HepG2 (cell line): ENCODE measurements around the gene C20orf144. TPM values are rescaled to one million over a fixed set of nuclear protein-coding genes. Genes with fewer than 3 reads are reported as not detected.

Source experiments
- ATAC-seq: fragments of 200-7000 bp; cut with Tn5 transposase; 3 replicates; pipeline ENCODE4 v1.9.1; 2020; ENCODE audit warnings: mild to moderate bottlenecking, moderate library complexity
- BruUV-seq: library from RNA; stranded (reverse); fragments of 400-500 nt; replicated peaks from 2 replicates; lab custom pipeline; 2021; lab: Mats Ljungman, UMichigan
- CTCF ChIA-PET: fragments of 300-600 bp; formaldehyde crosslinking; extraction: SDS; loops from one replicate; lab custom pipeline; 2021; ENCODE audit warnings: low total read pairs, inconsistent platforms, low intra/inter-chr PET ratio; lab: Yijun Ruan, JAX
- POLR2A ChIA-PET: fragments of 350-600 bp; sonication (Branson Sonifier 250); formaldehyde crosslinking; loops from one replicate; lab custom pipeline; 2020; ENCODE audit warnings: antibody characterized with exemption, inconsistent platforms; lab: Yijun Ruan, JAX
- DNase-seq: peaks from one replicate; pipeline ENCODE4 v3.0.0-alpha.2; 2015; ENCODE audit warnings: low spot score
- FAIRE-seq: peaks from 3 replicates; lab custom pipeline; 2011; peaks lifted over from hg19 to GRCh38; lab: Jason Lieb, UNC
- H2AFZ ChIP-seq: one replicate; pipeline ENCODE4 v1.6.1; 2011; ENCODE audit warnings: low read length, inconsistent platforms
- H3K27ac ChIP-seq: fragments of 300-600 bp; 3 replicates; pipeline ENCODE4 v1.8.0; 2011; ENCODE audit warnings: mixed run types, mild to moderate bottlenecking, mixed read lengths, low read length, inconsistent platforms; ENCODE audit not compliant: insufficient read depth; ENCODE audit errors: extremely low read length
- H3K27me3 ChIP-seq, 2 experiments: fragments of 200-600 bp in 1 of 2; 2 replicates in 1 of 2; 3 replicates in 1 of 2; pipeline versions ENCODE4 v1.6.0 to v1.8.0; 2011; ENCODE audit warnings: low read length in 2 of 2, mild to moderate bottlenecking in 2 of 2, moderate library complexity in 2 of 2, inconsistent platforms in 1 of 2; ENCODE audit not compliant: insufficient read depth in 2 of 2, control insufficient read depth in 1 of 2
- H3K36me3 ChIP-seq, 2 experiments: fragments of 200-600 bp in 1 of 2; replicated peaks in 1 of 2; 2 replicates in 1 of 2; 3 replicates in 1 of 2; pipeline versions ENCODE4 v1.5.1 to v1.8.0; 2011; ENCODE audit warnings: low read length in 2 of 2, inconsistent platforms in 1 of 2; ENCODE audit not compliant: insufficient read depth in 2 of 2, control insufficient read depth in 1 of 2
- H3K4me1 ChIP-seq: 2 replicates; pipeline ENCODE4 v1.5.1; 2012; ENCODE audit warnings: low read length, inconsistent platforms; ENCODE audit not compliant: insufficient read depth
- H3K4me2 ChIP-seq: 2 replicates; pipeline ENCODE4 v1.6.0; 2011; ENCODE audit warnings: low read depth, low read length, inconsistent platforms
- H3K4me3 ChIP-seq, 3 experiments: fragments of 200-600 bp in 1 of 3; sonication (generic), shearing (Covaris generic) in 1 of 3; replicated peaks in 1 of 3; 2 replicates each; pipeline ENCODE4 v1.5.1; 2011 to 2016; ENCODE audit warnings: low read length in 3 of 3, inconsistent platforms in 2 of 3, low read depth in 2 of 3, mild to moderate bottlenecking in 2 of 3, control low read depth in 1 of 3, mixed read lengths in 1 of 3; ENCODE audit not compliant: insufficient read depth in 1 of 3
- H3K79me2 ChIP-seq: one replicate; pipeline ENCODE4 v1.6.1; 2011; ENCODE audit warnings: low read length, inconsistent platforms; ENCODE audit not compliant: insufficient read depth
- H3K9ac ChIP-seq: 2 replicates; pipeline ENCODE4 v1.6.0; 2011; ENCODE audit warnings: mild to moderate bottlenecking, low read depth, low read length, inconsistent platforms; ENCODE audit not compliant: insufficient read depth
- H3K9me3 ChIP-seq: 2 replicates; pipeline ENCODE4 v1.5.1; 2012; ENCODE audit warnings: mild to moderate bottlenecking, low read length
- H4K20me1 ChIP-seq: 2 replicates; pipeline ENCODE4 v1.6.0; 2011; ENCODE audit warnings: inconsistent platforms, mild to moderate bottlenecking, low read length, moderate library complexity; ENCODE audit not compliant: insufficient read depth
- CC2D1A ChIP-seq: sonication (generic); formaldehyde crosslinking; IDR thresholded peaks from 2 replicates; pipeline ENCODE4 v1.8.1; 2023; ENCODE audit warnings: mild to moderate bottlenecking, missing genetic modification reagents
- KIAA2018 ChIP-seq: sonication (generic); formaldehyde crosslinking; IDR thresholded peaks from 2 replicates; pipeline ENCODE4 v1.5.0; 2020; ENCODE audit warnings: mild to moderate bottlenecking, missing genetic modification reagents, borderline replicate concordance
- NCOA5 ChIP-seq: sonication (generic); formaldehyde crosslinking; IDR thresholded peaks from 2 replicates; pipeline ENCODE4 v1.4.0; 2020; ENCODE audit warnings: missing genetic modification reagents
- NR2F2 ChIP-seq: IDR thresholded peaks from 2 replicates; pipeline ENCODE4 v1.6.1; 2012; ENCODE audit warnings: low read depth, inconsistent platforms, borderline replicate concordance
- SALL1 ChIP-seq: sonication (generic); formaldehyde crosslinking; IDR thresholded peaks from 2 replicates; pipeline ENCODE4 v1.8.0; 2022; ENCODE audit warnings: mild to moderate bottlenecking, missing genetic modification reagents
- TEAD3 ChIP-seq: optimal IDR thresholded peaks from 2 replicates; pipeline ENCODE3; 2016; ENCODE audit warnings: borderline replicate concordance
- TFE3 ChIP-seq: IDR thresholded peaks from 2 replicates; pipeline ENCODE4 v1.6.1; 2016
- XBP1 ChIP-seq: sonication (generic); formaldehyde crosslinking; IDR thresholded peaks from 2 replicates; pipeline ENCODE4 v1.5.0; 2020; ENCODE audit warnings: missing genetic modification reagents
- ZNF143 ChIP-seq: sonication (generic); formaldehyde crosslinking; IDR thresholded peaks from 2 replicates; pipeline ENCODE4 v1.4.0; 2020; ENCODE audit warnings: missing genetic modification reagents
- ZNF235 ChIP-seq: sonication (generic); formaldehyde crosslinking; IDR thresholded peaks from 2 replicates; pipeline ENCODE4 v1.8.1; 2023; ENCODE audit warnings: mild to moderate bottlenecking, missing genetic modification reagents, borderline replicate concordance
- ZNF382 ChIP-seq: sonication (generic); formaldehyde crosslinking; IDR thresholded peaks from 2 replicates; pipeline ENCODE4 v1.5.0; 2020; ENCODE audit warnings: missing genetic modification reagents, mild to moderate bottlenecking, borderline replicate concordance
- ZSCAN29 ChIP-seq: sonication (generic); formaldehyde crosslinking; conservative IDR thresholded peaks from 2 replicates; pipeline ENCODE4 v1.4.0; 2020; ENCODE audit warnings: mild to moderate bottlenecking, missing genetic modification reagents
- WGBS: methylation state at CpG from one replicate; pipeline ENCODE4 v1.1.6; 2017; ENCODE audit warnings: low lambda C conversion rate; 5-methylcytosine and 5-hydroxymethylcytosine counted together
- in situ Hi-C: cut with HindIII; loops from 2 replicates; pipeline ENCODE4 v1.10.0; 2017; ENCODE audit warnings: low pct_unique_long_range_greater_than_20kb; ENCODE audit not compliant: extremely low pct_ligation_motif_present
- intact Hi-C: fragments of 100-400 bp; cut with micrococcal nuclease; formaldehyde crosslinking; loops from one replicate; pipeline ENCODE4 v1.10.0; 2022; ENCODE audit not compliant: unreplicated experiment
- polyA plus RNA-seq, 8 experiments: library from polyadenylated mRNA; depleted of rRNA in 3 of 8; stranded (reverse) in 7 of 8; unstranded in 1 of 8; fragments of >200 nt; fragmentation: Illumina TruSeq in 4 of 8; extraction: Trizol in 4 of 8; gene quantifications; 2 replicates each; pipeline versions ENCODE4 v1.2.1 to v1.2.3, GENCODE V29; 2011 to 2016; ENCODE audit warnings: low read depth in 4 of 8, missing spikeins in 1 of 8, mixed read lengths in 1 of 8; ENCODE audit not compliant: insufficient read depth in 1 of 8
- total RNA-seq, 5 experiments: library from RNA; depleted of rRNA; stranded (reverse); fragments of >200 nt; fragmentation: Illumina TruSeq; extraction: Trizol; gene quantifications; 2 replicates each; pipeline ENCODE4 v1.2.3, GENCODE V29; 2016; ENCODE audit warnings: low read depth in 1 of 5
- TF ChIP-seq, protein P1 (sequence below): sonication (generic); formaldehyde crosslinking; IDR thresholded peaks from 2 replicates; pipeline ENCODE4 v1.8.1; 2023; ENCODE audit warnings: missing genetic modification reagents, inconsistent platforms, borderline replicate concordance

C20orf144 gene
- total and polyA plus RNA-seq, 2 of the 13 experiments (the other 11 are each of a cell fraction or from before 2014, with no cell fraction given) = 0.09 to 0.16 TPM

DNA sequence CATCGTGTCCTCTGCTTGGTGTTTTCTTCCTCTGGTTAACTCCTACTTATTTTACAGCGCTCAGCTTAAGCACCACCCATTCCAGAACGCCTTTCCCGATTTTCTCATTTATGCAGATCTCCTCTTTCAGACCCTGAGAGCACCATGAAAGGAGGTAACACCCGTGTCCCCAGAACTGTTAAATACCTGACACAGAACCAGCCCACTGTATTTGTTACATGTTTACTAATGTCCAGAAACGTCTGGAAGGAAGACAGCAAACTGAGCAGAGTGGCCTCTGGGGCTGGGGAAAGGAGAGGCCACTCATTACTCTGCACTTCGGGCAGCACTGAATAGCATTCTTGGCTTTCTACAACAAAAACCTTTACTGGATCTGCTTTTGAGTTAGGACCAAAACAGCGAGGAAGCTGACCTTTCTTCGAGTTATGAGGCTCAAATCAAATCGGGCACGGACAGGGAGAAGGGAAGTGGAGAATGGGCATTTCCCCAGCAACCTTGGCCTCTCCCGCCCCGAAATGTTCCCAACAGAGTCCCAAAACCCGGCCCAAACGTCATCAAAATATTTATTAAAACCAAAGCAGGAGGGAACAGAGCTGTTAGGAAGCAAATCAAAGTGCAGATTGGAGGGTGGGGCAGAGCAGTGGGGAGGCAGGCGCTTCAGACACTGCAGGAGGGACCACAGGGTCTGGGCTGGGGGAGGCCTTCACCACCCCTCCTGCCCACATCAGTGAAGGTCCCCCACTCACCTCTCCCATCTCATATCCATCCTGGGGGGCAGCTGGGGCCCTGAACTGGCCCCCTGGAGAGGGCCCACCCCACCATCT lies 13.2 kb downstream of the C20orf144 start:
- ChIA-PET CTCF (no interaction called here), POLR2A (interaction anchor here (0.5 to 2.6 kb wide), 9 partner anchors 9 to 323 kb away, joined by 3 to 14 read pairs (median 5); partner anchors contain the start of genes ACTL10, SNTA1 and ZNF341)
- ATAC-seq = no peak
- peak overlapping the region; percentile 77 for H3K27ac ChIP-seq
- peaks cover 12 to 46% of the 10 kb centered on the region in 2 experiments for H3K36me3 ChIP-seq
- WGBS = 50% methylated on average over 16 of the region's 16 CpGs
- peak overlapping the region; percentile 81 to 96 (median 96) for H3K4me3 ChIP-seq
- in situ Hi-C loops = no loop called here
- H3K4me1 ChIP-seq = peaks cover 44% of the 10 kb centered on the region
- H3K9me3 ChIP-seq = no peaks in the 10 kb centered on the region
- intact Hi-C loops = no loop called here
- H4K20me1 ChIP-seq = 0 out of 2 replicates have a peak, but pooled peaks cover 3% of the 10 kb centered on the region
- peaks cover 0 to 3% of the 10 kb centered on the region in 2 experiments; a peak in 1 of 5 replicates for H3K27me3 ChIP-seq
- FAIRE-seq = peak; percentile 66
- DNase-seq = no peak
- peak overlapping the region; percentile 93 for H3K4me2 ChIP-seq
- peak overlapping the region; percentile 75 for H2AFZ ChIP-seq
- H3K9ac ChIP-seq = peak overlapping the region; percentile 81
- no TSS peak for BruUV-seq
- peaks cover 24% of the 10 kb centered on the region for H3K79me2 ChIP-seq
- TF ChIP-seq TFE3 (CRISPR knock-in tag) = no peak
- TF ChIP-seq KIAA2018 (CRISPR knock-in tag) = no peak
- TF ChIP-seq ZNF235 (CRISPR knock-in tag) = no peak
- no peak for TF ChIP-seq ZNF143 (CRISPR knock-in tag)
- no peak for TF ChIP-seq NCOA5
- TF ChIP-seq, protein P1, sequence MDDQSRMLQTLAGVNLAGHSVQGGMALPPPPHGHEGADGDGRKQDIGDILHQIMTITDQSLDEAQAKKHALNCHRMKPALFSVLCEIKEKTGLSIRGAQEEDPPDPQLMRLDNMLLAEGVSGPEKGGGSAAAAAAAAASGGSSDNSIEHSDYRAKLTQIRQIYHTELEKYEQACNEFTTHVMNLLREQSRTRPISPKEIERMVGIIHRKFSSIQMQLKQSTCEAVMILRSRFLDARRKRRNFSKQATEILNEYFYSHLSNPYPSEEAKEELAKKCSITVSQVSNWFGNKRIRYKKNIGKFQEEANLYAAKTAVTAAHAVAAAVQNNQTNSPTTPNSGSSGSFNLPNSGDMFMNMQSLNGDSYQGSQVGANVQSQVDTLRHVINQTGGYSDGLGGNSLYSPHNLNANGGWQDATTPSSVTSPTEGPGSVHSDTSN = no peak
- peak; percentile 10 for TF ChIP-seq TEAD3 (CRISPR knock-in tag)
- TF ChIP-seq NR2F2 = no peak
- TF ChIP-seq CC2D1A (CRISPR knock-in tag) = peak; percentile 92; the same call in 1 of the 2 replicates
- 0 out of 2 replicates have a peak, but pooled peaks have one; percentile 23 for TF ChIP-seq ZSCAN29
- TF ChIP-seq ZNF382 = no peak
- no peak for TF ChIP-seq SALL1
- TF ChIP-seq XBP1 (CRISPR knock-in tag) = no peak
